Measurements from ENCODE around the gene PDK2.

PDK2 gene

GRCh38 chr17:50151041-50151936 lies 56.1 kb downstream of the PDK2 start:
- DNase-seq: peak; percentile 95

- peak; percentile 92 for DNase-seq
These were observed 56.9 kb downstream of the PDK2 start for GRCh38 chr17:50151937-50152547.

- DNase-seq: no peak
These were observed 57.6 kb downstream of the PDK2 start for GRCh38 chr17:50152736-50153135.

- no peak for DNase-seq
These were observed 58.8 kb downstream of the PDK2 start for GRCh38 chr17:50153650-50154575.

GRCh38 chr17:50154604-50155003 lies 59.5 kb downstream of the PDK2 start:
- DNase-seq: no peak

- no peak for DNase-seq
These were observed 60.1 kb downstream of the PDK2 start for GRCh38 chr17:50155115-50155819.

- DNase-seq: no peak
These were observed 62.7 kb downstream of the PDK2 start for GRCh38 chr17:50157891-50158290.

GRCh38 chr17:50161023-50161910 lies 66.1 kb downstream of the PDK2 start:
- peak; percentile 89 for DNase-seq
